GM19395 (cell line): ENCODE data around the gene HPX.

Experiments used
- ATAC-seq: cut with Tn5 transposase; IDR thresholded peaks from one replicate; pipeline ENCODE4 v1.9.1; 2021; ENCODE audit warnings: mild to moderate bottlenecking, moderate library complexity; ENCODE audit not compliant: unreplicated experiment

HPX gene

GRCh38 chr11:6440906-6441358 lies at the start of gene HPX:
HPX (minus strand) TSS chr11:6440987; CDS start chr11:6440963, 24 bp downstream.
- ATAC-seq = no peak

- ATAC-seq = no peak
These were observed 48.5 kb upstream of the HPX start for GRCh38 chr11:6489306-6489705.

GRCh38 chr11:6488821-6489220 lies 48.0 kb upstream of the HPX start:
- no peak for ATAC-seq

- no peak for ATAC-seq
These were observed 47.6 kb upstream of the HPX start for GRCh38 chr11:6488342-6488741.

- ATAC-seq = no peak
These were observed 46.2 kb upstream of the HPX start for GRCh38 chr11:6486938-6487337.

- no peak for ATAC-seq
These were observed 45.5 kb upstream of the HPX start for GRCh38 chr11:6486256-6486655.

- ATAC-seq = no peak
These were observed 44.9 kb upstream of the HPX start for GRCh38 chr11:6485661-6486060.

GRCh38 chr11:6483015-6483414 lies 42.2 kb upstream of the HPX start:
- ATAC-seq = no peak

- ATAC-seq = no peak
These were observed 41.7 kb upstream of the HPX start for GRCh38 chr11:6482441-6482840.

- peak; percentile 4 for ATAC-seq
These were observed 41.1 kb upstream of the HPX start for GRCh38 chr11:6481924-6482275.

- ATAC-seq = peak; percentile 99
These were observed 40.5 kb upstream of the HPX start, which contains the start of the genes ARFIP2 and TIMM10B for GRCh38 chr11:6481012-6481923. ARFIP2 (minus strand) TSS chr11:6481331; CDS start chr11:6480421, 910 bp downstream. TIMM10B (plus strand) TSS chr11:6481501; CDS start chr11:6481517, 16 bp downstream.

GRCh38 chr11:6480299-6480914 lies 39.6 kb upstream of the HPX start:
- ATAC-seq = no peak

- ATAC-seq = no peak
These were observed 35.8 kb upstream of the HPX start for GRCh38 chr11:6476571-6476970.

- ATAC-seq = no peak
These were observed 35.1 kb upstream of the HPX start for GRCh38 chr11:6475936-6476335.

- no peak for ATAC-seq
These were observed 34.2 kb upstream of the HPX start for GRCh38 chr11:6474806-6475500.

GRCh38 chr11:6474413-6474792 lies 33.6 kb upstream of the HPX start:
- ATAC-seq = no peak

- peak; percentile 68 for ATAC-seq
These were observed 32.9 kb upstream of the HPX start, which contains the start of gene TRIM3 for GRCh38 chr11:6473451-6474412. TRIM3 (minus strand) TSS chr11:6473941; CDS start chr11:6465695, 8,246 bp downstream.

GRCh38 chr11:6472934-6473333 lies 32.1 kb upstream of the HPX start:
- no peak for ATAC-seq

- ATAC-seq = no peak
These were observed 28.8 kb upstream of the HPX start for GRCh38 chr11:6469599-6469998.
